Right atrium auricular region (tissue), 2 donors: ENCODE data around the gene GREB1L. TPM values are rescaled to one million over a fixed set of nuclear protein-coding genes. Genes with fewer than 3 reads are reported as not detected.
"Not testable (repeated sequence)": the region's sequence is repeated elsewhere in the genome, so short reads cannot be mapped to it uniquely, and the experiment has no call there.

Experiments used
- DNase-seq: peaks from one replicate; pipeline ENCODE4 v3.0.0-alpha.2; 2019; ENCODE audit warnings: low spot score
- H3K27ac ChIP-seq, 2 donors: fragments of 200-600 bp; sonication (generic); 1 replicate in 1 of 2; 2 replicates in 1 of 2; pipeline ENCODE4 v1.5.1; 2016 to 2019
- H3K27me3 ChIP-seq, 2 donors: fragments of 200-600 bp; sonication (generic); one replicate each; pipeline versions ENCODE4 v1.5.1 to v1.6.0; 2017 to 2019
- H3K36me3 ChIP-seq: fragments of 200-600 bp; sonication (generic); one replicate; pipeline ENCODE4 v1.5.1; 2016
- H3K4me1 ChIP-seq, 2 donors: fragments of 200-600 bp; sonication (generic); one replicate each; pipeline versions ENCODE4 v1.5.1 to v1.6.0; 2017 to 2019
- H3K4me3 ChIP-seq, 2 donors: fragments of 200-600 bp; sonication (generic); 1 replicate in 1 of 2; 2 replicates in 1 of 2; pipeline ENCODE4 v1.5.1; 2017 to 2019; ENCODE audit warnings: mild to moderate bottlenecking in 1 of 2, moderate library complexity in 1 of 2
- H3K9me3 ChIP-seq, 2 donors: fragments of 200-600 bp; sonication (generic); one replicate each; pipeline ENCODE4 v1.5.1; 2019
- CTCF ChIP-seq, 2 donors: fragments of 200-600 bp; sonication (generic); IDR thresholded peaks; one replicate each; pipeline ENCODE4 v1.5.1; 2019; ENCODE audit warnings: antibody characterized with exemption in 2 of 2
- total RNA-seq, 2 donors: library from RNA; depleted of rRNA; stranded (reverse); fragments of >200 nt; gene quantifications; one replicate each; pipeline ENCODE4 v1.1.0, GENCODE V29; 2016

The GREB1L gene
- total RNA-seq, 2 donors from 2014 or later = 17.5 to 19.1 TPM

- TF ChIP-seq CTCF (IDR thresholded peaks at IDR 0.05) = no peak
- H3K27ac ChIP-seq = peak overlapping the region; percentile 22 to 44
- H3K36me3 ChIP-seq = no peaks in the 10 kb centered on the region
Measured at GRCh38 chr18:21272016-21272579, 30.1 kb downstream of the GREB1L start.

GRCh38 chr18:21273568-21273967 lies 31.5 kb downstream of the GREB1L start:
- Histone ChIP-seq H3K4me1 (peaks cover 0 to 4% of the 10 kb centered on the region in 2 donors), H3K27ac (no peak overlapping the region), H3K27me3 (no peaks in the 10 kb centered on the region), H3K36me3 (no peaks in the 10 kb centered on the region), H3K9me3 (no peaks in the 10 kb centered on the region), H3K4me3 (no peak overlapping the region)
- TF ChIP-seq CTCF (IDR thresholded peaks at IDR 0.05) = no peak
- DNase-seq = no peak

More at GRCh38 chr18:21272016-21272579, 30.1 kb downstream of the GREB1L start:
- Histone ChIP-seq H3K9me3 (no peaks in the 10 kb centered on the region), H3K27me3 (no peaks in the 10 kb centered on the region), H3K4me1 (peaks cover 0 to under 1% of the 10 kb centered on the region in 2 donors), H3K4me3 (no peak overlapping the region)
- DNase-seq = no peak

GRCh38 chr18:21275645-21276044 lies 33.6 kb downstream of the GREB1L start:
- Histone ChIP-seq H3K27me3 (no peaks in the 10 kb centered on the region), H3K36me3 (no peaks in the 10 kb centered on the region), H3K27ac (no peak overlapping the region), H3K4me1 (peaks cover 0 to 4% of the 10 kb centered on the region in 2 donors), H3K9me3 (no peaks in the 10 kb centered on the region), H3K4me3 (no peak overlapping the region)
- no peak for DNase-seq
- TF ChIP-seq CTCF (IDR thresholded peaks at IDR 0.05) = no peak

- H3K9me3 ChIP-seq = no peaks in the 10 kb centered on the region
Measured at GRCh38 chr18:21277578-21277977, 35.5 kb downstream of the GREB1L start.

GRCh38 chr18:21278218-21278617 lies 36.2 kb downstream of the GREB1L start:
- not testable (repeated sequence) for H3K27me3 ChIP-seq, H3K4me1 ChIP-seq, DNase-seq, H3K36me3 ChIP-seq, H3K4me3 ChIP-seq, H3K9me3 ChIP-seq
- H3K27ac ChIP-seq = peak overlapping the region; percentile 80 to 83

More at GRCh38 chr18:21277578-21277977, 35.5 kb downstream of the GREB1L start:
- Histone ChIP-seq H3K4me3 (no peak overlapping the region), H3K36me3 (no peaks in the 10 kb centered on the region), H3K4me1 (peaks cover 0 to 4% of the 10 kb centered on the region in 2 donors), H3K27ac (peak overlapping the region; percentile 80 to 83), H3K27me3 (no peaks in the 10 kb centered on the region)
- no peak for DNase-seq
- TF ChIP-seq CTCF (IDR thresholded peaks at IDR 0.05) = no peak

- TF ChIP-seq CTCF (IDR thresholded peaks at IDR 0.05) = no peak
- peaks cover 0 to 4% of the 10 kb centered on the region in 2 donors for H3K4me1 ChIP-seq
- no peak overlapping the region for H3K4me3 ChIP-seq
- no peaks in the 10 kb centered on the region for H3K36me3 ChIP-seq
- no peak overlapping the region for H3K27ac ChIP-seq
- H3K9me3 ChIP-seq = no peaks in the 10 kb centered on the region
- no peaks in the 10 kb centered on the region for H3K27me3 ChIP-seq
- DNase-seq = no peak
Measured at GRCh38 chr18:21281603-21282002, 39.6 kb downstream of the GREB1L start.
